ENCODE data around the gene TOMM20. TPM values are rescaled to one million over a fixed set of nuclear protein-coding genes. Genes with fewer than 3 reads are reported as not detected.

The TOMM20 gene
- total and polyA plus RNA-seq, 9 of the 15 experiments (the other 6 are each of a cell fraction or from before 2014, with no cell fraction given), result 70.6 to 334 (median 159) TPM

- no peak for TF ChIP-seq PRDM10 (IDR thresholded peaks at IDR 0.05; ENCODE audit: partially characterized antibody)
- TF ChIP-seq EHMT2 (IDR thresholded peaks at IDR 0.05), result peak; percentile 84
- TF ChIP-seq THAP7 (CRISPR knock-in tag; IDR thresholded peaks at IDR 0.05), result no peak
- TF ChIP-seq IRF2 (CRISPR knock-in tag; IDR thresholded peaks at IDR 0.05), result no peak
- no peak for TF ChIP-seq PCBP1 (IDR thresholded peaks at IDR 0.05; ENCODE audit: low read depth, low read length, poor library complexity, severe bottlenecking)
- TF ChIP-seq FOSL1 (tag; conservative IDR thresholded peaks at IDR 0.05), result no peak
- no peak for TF ChIP-seq TARDBP (IDR thresholded peaks at IDR 0.05)
- TF ChIP-seq POLR2H (tag; IDR thresholded peaks at IDR 0.05; ENCODE audit: low read depth), result no peak
- no peak for TF ChIP-seq ZBTB8A (IDR thresholded peaks at IDR 0.05; ENCODE audit: partially characterized antibody)
- no peak for TF ChIP-seq ATF7 (IDR thresholded peaks at IDR 0.05)
- TF ChIP-seq KAT2B (IDR thresholded peaks at IDR 0.05; ENCODE audit: low read depth, low read length), result no peak
Measured at GRCh38 chr1:235077571-235078479, 50.8 kb downstream of the TOMM20 start (continued).
